ENCODE data around the gene RCC2. TPM values are rescaled to one million over a fixed set of nuclear protein-coding genes. Genes with fewer than 3 reads are reported as not detected.
A peak's percentile ranks its signal among the peaks of the same experiment; 100 is the strongest.

The RCC2 gene
- total and polyA plus RNA-seq, 2 donors (not counting 1 experiment from before 2014, with no cell fraction given) = 21.5 to 23.6 TPM

DNA sequence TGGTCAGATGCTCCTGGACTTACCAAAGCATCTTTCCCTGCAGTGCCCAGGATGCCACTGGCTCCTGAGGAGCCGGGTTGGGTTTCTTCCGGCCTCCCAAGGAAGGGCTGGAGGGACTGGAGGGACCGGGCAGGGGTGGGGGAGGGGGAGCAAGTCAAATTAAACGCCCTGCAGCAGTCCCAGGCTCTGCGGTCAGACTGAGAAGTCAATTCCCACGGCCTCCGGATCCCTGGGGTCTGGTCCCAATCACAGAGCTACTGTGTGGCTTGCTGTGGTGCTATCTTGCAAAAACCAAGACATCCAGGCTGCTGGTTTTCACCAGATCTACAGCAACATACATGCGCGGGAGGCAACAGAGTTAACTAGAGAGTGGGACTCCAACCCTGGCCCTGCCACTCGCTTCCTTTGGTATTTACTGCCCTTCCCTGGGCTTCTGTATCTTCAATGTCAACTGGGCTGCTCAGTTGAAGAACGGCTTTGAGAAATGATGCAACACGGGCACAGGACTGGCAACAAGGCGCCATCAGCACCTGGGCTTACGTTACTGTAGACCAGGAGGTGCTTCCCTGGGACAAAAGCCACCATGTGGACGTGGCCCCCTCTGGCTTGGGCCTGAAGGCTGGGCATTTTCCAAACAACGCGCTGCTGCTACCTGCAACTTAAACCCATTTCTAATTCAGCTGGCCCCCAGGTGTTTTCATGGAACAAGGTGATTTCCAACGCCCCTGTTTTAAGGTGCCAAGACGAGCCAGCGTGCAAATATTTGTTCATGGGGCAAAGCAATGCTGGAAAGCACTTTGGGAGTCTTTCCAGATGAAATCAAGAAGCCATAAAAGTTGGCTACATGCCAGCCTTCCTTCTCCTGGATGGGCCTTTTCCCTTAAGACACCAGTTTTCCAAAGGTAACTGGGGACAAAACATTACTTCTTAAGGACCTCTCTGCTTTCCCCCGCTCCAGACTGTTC lies 11.5 kb downstream of the RCC2 start:
- Histone ChIP-seq H3K36me3 (ENCODE audit: control insufficient read depth, insufficient read depth, low read length) (peaks cover 24% of the 10 kb centered on the region), H3K4me1 (ENCODE audit: control insufficient read depth, extremely low read depth, insufficient read depth, low read length) (no peaks in the 10 kb centered on the region), H3K9me3 (ENCODE audit: control insufficient read depth, insufficient read depth, low read depth, low read length) (no peaks in the 10 kb centered on the region), H3K27ac (ENCODE audit: insufficient read depth, low read length) (no peak overlapping the region), H3K27me3 (ENCODE audit: control insufficient read depth, insufficient read depth, low read length) (no peaks in the 10 kb centered on the region), H3K9ac (ENCODE audit: insufficient read depth, low read length) (no peak overlapping the region), H2AFZ (ENCODE audit: low read length) (no peak overlapping the region), H4K20me1 (ENCODE audit: control insufficient read depth, extremely low read depth, insufficient read depth, low read length) (no peaks in the 10 kb centered on the region), H3K4me3 (replicated peaks in 1 of 4; ENCODE audit: control extremely low read depth in 1 of 4, insufficient read depth in 1 of 4, low read depth in 3 of 4, low read length in 4 of 4) (no peak overlapping the region), H3K4me2 (ENCODE audit: extremely low read depth, insufficient read depth, low read length) (no peak overlapping the region), H3K79me2 (ENCODE audit: control insufficient read depth, insufficient read depth, low read length) (peaks cover 54% of the 10 kb centered on the region)
- no peak for DNase-seq (ENCODE audit: low read depth in 2 of 2)
- TF ChIP-seq EZH2 (IDR thresholded peaks at IDR 0.05; ENCODE audit: low read length, missing control alignments) = no peak
- TF ChIP-seq CTCF (conservative IDR thresholded peaks at IDR 0.05 in 1 of 2, IDR thresholded peaks at IDR 0.05 in 1 of 2; ENCODE audit: low read depth in 1 of 2, low read length in 2 of 2) = no peak

GRCh38 chr1:17425806-17426600 lies 13.5 kb downstream of the RCC2 start:
- TF ChIP-seq EZH2 (IDR thresholded peaks at IDR 0.05; ENCODE audit: low read length, missing control alignments) = no peak
- no peak for TF ChIP-seq CTCF (conservative IDR thresholded peaks at IDR 0.05 in 1 of 2, IDR thresholded peaks at IDR 0.05 in 1 of 2; ENCODE audit: low read depth in 1 of 2, low read length in 2 of 2)
- Histone ChIP-seq H3K27ac (ENCODE audit: insufficient read depth, low read length) (no peak overlapping the region), H2AFZ (ENCODE audit: low read length) (no peak overlapping the region), H3K4me3 (replicated peaks in 1 of 4; ENCODE audit: control extremely low read depth in 1 of 4, insufficient read depth in 1 of 4, low read depth in 3 of 4, low read length in 4 of 4) (no peak overlapping the region), H3K9ac (ENCODE audit: insufficient read depth, low read length) (no peak overlapping the region), H4K20me1 (ENCODE audit: control insufficient read depth, extremely low read depth, insufficient read depth, low read length) (no peaks in the 10 kb centered on the region), H3K4me2 (ENCODE audit: extremely low read depth, insufficient read depth, low read length) (no peak overlapping the region), H3K4me1 (ENCODE audit: control insufficient read depth, extremely low read depth, insufficient read depth, low read length) (no peaks in the 10 kb centered on the region), H3K36me3 (ENCODE audit: control insufficient read depth, insufficient read depth, low read length) (peaks cover 23% of the 10 kb centered on the region), H3K79me2 (ENCODE audit: control insufficient read depth, insufficient read depth, low read length) (peaks cover 43% of the 10 kb centered on the region), H3K9me3 (ENCODE audit: control insufficient read depth, insufficient read depth, low read depth, low read length) (no peaks in the 10 kb centered on the region), H3K27me3 (ENCODE audit: control insufficient read depth, insufficient read depth, low read length) (no peaks in the 10 kb centered on the region)
- no peak for DNase-seq (ENCODE audit: low read depth in 2 of 2)

- DNase-seq (ENCODE audit: low read depth in 2 of 2) = peak in 1 of 2 donors; percentile 84
- Histone ChIP-seq H2AFZ (ENCODE audit: low read length) (no peak overlapping the region), H3K4me2 (ENCODE audit: extremely low read depth, insufficient read depth, low read length) (no peak overlapping the region), H4K20me1 (ENCODE audit: control insufficient read depth, extremely low read depth, insufficient read depth, low read length) (no peaks in the 10 kb centered on the region), H3K27ac (ENCODE audit: insufficient read depth, low read length) (no peak overlapping the region), H3K4me1 (ENCODE audit: control insufficient read depth, extremely low read depth, insufficient read depth, low read length) (no peaks in the 10 kb centered on the region), H3K9ac (ENCODE audit: insufficient read depth, low read length) (no peak overlapping the region), H3K79me2 (ENCODE audit: control insufficient read depth, insufficient read depth, low read length) (peaks cover 25% of the 10 kb centered on the region), H3K4me3 (replicated peaks in 1 of 4; ENCODE audit: control extremely low read depth in 1 of 4, insufficient read depth in 1 of 4, low read depth in 3 of 4, low read length in 4 of 4) (no peak overlapping the region), H3K9me3 (ENCODE audit: control insufficient read depth, insufficient read depth, low read depth, low read length) (no peaks in the 10 kb centered on the region), H3K36me3 (ENCODE audit: control insufficient read depth, insufficient read depth, low read length) (peaks cover 30% of the 10 kb centered on the region), H3K27me3 (ENCODE audit: control insufficient read depth, insufficient read depth, low read length) (no peaks in the 10 kb centered on the region)
- TF ChIP-seq EZH2 (IDR thresholded peaks at IDR 0.05; ENCODE audit: low read length, missing control alignments) (no peak), CTCF (conservative IDR thresholded peaks at IDR 0.05 in 1 of 2, IDR thresholded peaks at IDR 0.05 in 1 of 2; ENCODE audit: low read depth in 1 of 2, low read length in 2 of 2) (peak in 1 of 2 donors; percentile 9)
Observed at GRCh38 chr1:17423781-17424245, 15.7 kb downstream of the RCC2 start.
